GM19395 (cell line): ENCODE data around the gene AHNAK2.

Experiments
- ATAC-seq: cut with Tn5 transposase; IDR thresholded peaks from one replicate; pipeline ENCODE4 v1.9.1; 2021; ENCODE audit warnings: mild to moderate bottlenecking, moderate library complexity; ENCODE audit not compliant: unreplicated experiment

The AHNAK2 gene

GRCh38 chr14:104974665-104975390 lies 3.3 kb downstream of the AHNAK2 start:
- no peak for ATAC-seq

- ATAC-seq, result no peak
Measured at GRCh38 chr14:104974146-104974541, 4.0 kb downstream of the AHNAK2 start.

DNA sequence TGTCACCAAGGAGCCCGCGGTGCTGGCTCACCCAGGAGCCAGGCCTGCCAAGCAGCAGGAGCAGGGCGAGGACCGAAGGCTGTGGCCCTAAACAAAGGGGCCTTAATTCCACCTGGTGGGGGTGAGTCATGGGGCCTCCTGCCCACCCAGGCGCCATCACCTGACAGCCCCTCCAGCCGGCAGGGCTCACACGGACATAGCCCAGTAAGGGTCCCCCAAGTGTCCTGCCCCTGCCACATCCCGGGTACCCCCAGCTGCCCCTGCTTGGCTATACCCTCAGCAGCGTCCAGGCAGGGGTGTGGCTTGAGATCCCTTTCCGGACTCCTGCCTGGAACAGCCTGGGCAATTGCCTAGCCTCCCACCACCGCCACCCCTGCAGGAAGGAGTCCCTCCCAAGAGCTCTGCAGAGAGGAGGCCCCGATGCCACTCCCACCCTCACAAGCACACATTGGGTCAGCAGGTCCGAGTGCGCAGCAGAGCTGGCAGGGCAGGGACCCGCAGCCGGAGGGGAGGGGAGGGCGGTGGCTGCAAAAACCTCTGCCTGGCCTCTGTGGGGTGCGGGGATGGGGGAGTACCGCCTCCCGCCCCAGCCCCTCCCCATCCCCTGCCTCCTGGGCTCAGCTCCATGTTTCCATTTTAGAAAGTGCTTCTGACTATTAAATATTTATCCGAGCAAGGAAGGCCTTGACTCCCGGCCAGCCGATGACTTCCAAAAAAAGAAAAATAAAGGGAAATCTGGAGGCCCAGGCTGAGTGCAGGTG lies 4.6 kb downstream of the AHNAK2 start:
- ATAC-seq, result no peak

- ATAC-seq, result no peak
Measured at GRCh38 chr14:104973135-104973384, 5.1 kb downstream of the AHNAK2 start.

GRCh38 chr14:104972301-104973134 lies 5.7 kb downstream of the AHNAK2 start:
- ATAC-seq, result no peak

- no peak for ATAC-seq
Measured at GRCh38 chr14:104971447-104972240, 6.5 kb downstream of the AHNAK2 start.

GRCh38 chr14:104970231-104971068 lies 7.7 kb downstream of the AHNAK2 start:
- ATAC-seq, result no peak

DNA sequence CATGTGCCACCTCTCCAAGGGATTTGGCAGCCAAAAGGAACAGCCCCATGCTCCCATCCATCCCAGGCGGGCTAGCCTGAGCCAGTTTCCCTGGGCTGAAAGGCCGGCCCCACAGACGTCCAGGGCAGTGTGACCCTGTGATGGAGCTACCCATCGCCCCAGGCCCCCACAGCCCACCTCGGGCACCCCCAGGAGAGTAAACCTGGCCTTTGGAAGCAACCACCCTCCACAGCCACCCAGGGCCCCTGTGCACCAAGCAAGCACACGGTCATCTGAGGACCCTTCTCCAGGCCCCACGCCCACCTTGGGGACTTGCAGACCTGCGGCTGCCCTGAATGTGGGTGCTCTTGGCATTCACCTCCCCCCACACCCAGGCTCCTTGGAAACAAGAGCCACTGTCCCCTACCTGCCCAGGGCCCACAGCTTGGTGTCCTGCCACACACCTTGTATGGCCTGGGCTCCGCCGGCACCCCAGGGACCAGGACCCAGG lies 8.4 kb downstream of the AHNAK2 start:
- no peak for ATAC-seq

DNA sequence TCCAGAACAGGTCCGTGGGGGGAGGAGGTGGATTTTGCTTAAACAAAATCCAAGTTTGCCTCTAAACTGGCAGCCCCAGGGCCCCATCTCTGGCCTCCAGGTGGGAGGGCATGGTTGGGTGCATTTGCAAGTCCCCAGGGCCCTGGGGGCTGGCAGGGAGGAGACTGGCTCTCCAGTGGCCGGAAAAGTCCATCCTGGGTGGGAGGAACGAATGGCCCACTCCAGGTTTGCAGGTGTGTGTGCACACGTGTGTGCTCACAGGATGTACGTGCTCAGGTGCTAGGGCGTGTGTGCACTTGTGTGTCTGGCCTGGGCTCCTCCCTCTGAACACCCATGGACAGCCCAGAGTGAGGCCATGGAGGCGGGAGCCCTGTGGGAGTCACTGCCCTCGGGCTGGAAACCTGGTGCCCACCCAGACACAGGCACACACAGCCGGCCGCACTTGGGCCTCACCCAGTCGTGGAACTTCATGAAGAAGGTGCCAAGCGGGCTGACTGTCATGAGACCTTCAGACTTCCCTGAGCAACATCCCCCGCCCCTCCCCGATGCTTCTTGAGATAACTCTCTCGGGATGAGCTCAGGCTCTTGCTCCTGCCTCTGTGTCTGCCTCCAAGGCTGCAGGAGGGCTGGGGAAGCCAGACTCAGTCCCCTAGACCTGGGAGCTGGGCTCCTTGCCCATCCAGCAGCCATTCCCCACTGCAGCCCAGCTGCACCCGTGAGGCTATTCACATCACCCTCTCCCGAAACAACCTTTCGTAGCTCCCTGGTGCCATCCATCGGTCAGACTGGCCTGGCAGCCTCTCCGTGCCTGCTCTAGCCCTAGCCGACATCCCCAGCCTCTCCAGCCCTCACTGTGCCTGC lies 9.4 kb downstream of the AHNAK2 start:
- ATAC-seq, result no peak

- no peak for ATAC-seq
Measured at GRCh38 chr14:104968153-104968527, 10.0 kb downstream of the AHNAK2 start.

- no peak for ATAC-seq
Measured at GRCh38 chr14:104967386-104968152, 10.6 kb downstream of the AHNAK2 start.

- ATAC-seq, result no peak
Measured at GRCh38 chr14:104966981-104967385, 11.2 kb downstream of the AHNAK2 start.

DNA sequence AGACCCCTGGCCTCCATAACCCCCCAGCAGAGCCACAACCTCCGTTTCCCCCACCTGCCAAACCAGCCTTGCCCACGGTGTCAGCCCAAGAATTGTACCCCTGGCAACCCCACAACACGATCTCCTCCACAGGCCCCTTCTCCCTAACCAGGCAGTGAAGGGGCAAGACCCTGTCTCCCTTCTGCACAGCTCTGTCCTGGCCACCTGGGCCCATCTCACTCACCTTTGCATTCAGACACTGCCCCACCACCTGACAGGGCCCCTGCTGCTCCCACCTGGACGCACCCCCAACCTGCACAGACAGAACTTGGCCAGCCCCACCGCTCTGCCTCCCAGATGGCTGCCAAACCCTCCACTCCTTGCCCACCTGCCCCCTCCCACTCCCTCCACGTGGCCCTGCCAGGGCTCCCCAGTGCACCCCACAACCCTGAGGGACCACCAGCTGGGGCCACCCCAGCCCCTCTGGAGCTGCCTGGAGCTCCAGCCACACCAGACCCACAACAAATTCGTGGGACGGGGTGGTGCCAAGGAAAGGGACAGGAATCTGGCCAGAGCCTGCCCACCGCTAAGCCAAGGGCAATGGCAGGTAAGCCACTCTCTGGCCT lies 11.8 kb downstream of the AHNAK2 start:
- no peak for ATAC-seq

DNA sequence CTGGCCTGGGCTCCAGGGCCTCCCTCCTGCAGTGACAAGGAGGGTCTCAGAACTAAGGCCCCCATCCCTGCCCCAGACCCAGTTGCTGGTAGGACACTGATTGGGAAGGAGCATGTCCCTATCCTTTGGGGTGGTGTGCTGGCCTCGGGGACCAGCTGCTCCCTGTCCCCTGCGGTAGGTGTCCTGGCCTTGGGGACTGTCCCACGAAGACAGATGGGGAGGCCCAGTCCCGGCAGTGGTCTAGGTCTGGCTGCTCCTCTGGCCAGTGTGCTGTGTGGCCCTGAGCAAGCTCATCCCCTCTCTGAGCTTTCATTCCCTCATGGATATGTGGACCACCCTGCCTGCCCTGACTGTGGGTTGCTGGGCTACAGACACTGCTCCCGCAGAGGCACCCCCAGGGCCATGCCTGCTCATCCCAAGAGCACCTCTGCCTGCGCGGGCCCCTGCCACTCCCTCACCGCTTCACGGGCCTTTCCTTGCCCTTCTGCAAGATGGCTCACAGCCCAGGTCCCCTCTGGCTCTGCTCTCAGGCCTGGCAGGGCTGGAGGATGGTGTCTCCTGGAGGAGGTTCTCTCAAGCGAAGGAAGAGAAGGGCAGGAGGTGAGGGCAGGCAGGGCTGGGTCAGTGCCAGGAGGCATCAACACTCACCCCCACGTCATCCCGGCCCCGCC lies 12.5 kb downstream of the AHNAK2 start:
- ATAC-seq, result no peak

GRCh38 chr14:104964546-104964945 lies 13.6 kb downstream of the AHNAK2 start:
- ATAC-seq, result no peak

DNA sequence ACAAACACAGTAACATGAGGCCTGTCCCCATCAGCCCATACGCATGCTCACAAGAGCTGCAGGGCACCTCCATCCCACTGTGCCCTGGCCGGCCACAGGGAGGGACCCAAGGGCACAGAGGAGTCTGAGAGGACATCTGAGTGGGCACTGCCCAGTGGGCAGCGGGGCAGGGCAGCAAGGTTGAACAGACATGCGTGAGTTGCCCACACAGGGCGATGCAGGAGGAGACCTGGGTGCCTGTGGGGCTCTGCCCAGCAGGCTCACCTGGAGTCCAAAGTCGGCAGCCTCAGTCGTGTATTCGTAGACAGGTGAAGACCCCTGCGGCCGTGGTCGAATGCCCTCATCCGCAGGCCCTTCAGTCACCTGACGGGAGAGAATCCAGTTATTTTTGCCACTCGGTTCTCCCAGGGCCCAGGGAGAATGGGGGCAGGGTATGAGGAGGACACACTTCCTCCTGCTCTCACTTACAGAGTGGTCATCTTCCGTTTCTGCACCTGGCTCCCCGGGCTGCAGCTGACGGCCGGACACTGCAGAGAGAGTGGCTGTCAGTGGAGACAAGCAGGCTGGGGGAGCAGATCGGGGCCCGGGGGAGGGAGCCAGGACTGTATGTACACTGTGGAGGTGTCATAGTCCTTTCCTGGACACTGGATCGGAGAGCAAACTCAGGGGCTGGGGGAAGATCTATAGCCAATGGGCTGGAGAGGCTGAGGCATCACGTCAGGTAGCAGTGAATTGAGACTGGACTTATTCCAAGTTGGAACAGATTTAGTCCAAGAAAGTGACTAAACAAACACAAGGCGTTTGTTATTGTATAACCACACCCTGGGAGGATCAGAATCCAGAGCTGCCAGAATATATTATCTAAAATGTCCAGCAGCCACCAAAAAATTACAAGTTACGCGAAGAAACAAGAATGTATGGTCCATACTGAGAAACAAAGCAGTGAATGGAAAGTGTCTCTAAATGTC lies 20.7 kb downstream of the AHNAK2 start:
- no peak for ATAC-seq
